Measurements from ENCODE around the gene THSD4. TPM values are rescaled to one million over a fixed set of nuclear protein-coding genes. Genes with fewer than 3 reads are reported as not detected.

THSD4 gene
- total RNA-seq, 4 donors from 2014 or later, result 39.4 to 232 (median 127) TPM

- Histone ChIP-seq H3K27ac (no peak overlapping the region), H3K27me3 (no peaks in the 10 kb centered on the region), H3K4me1 (peaks cover 13 to 45% (median 14%) of the 10 kb centered on the region in 3 donors), H3K4me3 (no peak overlapping the region), H3K9me3 (no peaks in the 10 kb centered on the region), H3K36me3 (no peaks in the 10 kb centered on the region)
- intact Hi-C loops (cut with DNase I), result no loop called here
- no peak for DNase-seq
- 77 to 87% methylated on average over 9 of the region's 9 CpGs for WGBS, 2 donors
- TF ChIP-seq CTCF (IDR thresholded peaks at IDR 0.05), result no peak
- no peak for TF ChIP-seq POLR2A (IDR thresholded peaks at IDR 0.05)
These were observed 160.5 kb downstream of the THSD4 start for GRCh38 chr15:71275566-71276335.

GRCh38 chr15:71276336-71276665 is 161.0 kb downstream of the THSD4 start:
- Histone ChIP-seq H3K9me3 (no peaks in the 10 kb centered on the region), H3K36me3 (no peaks in the 10 kb centered on the region), H3K27ac (no peak overlapping the region), H3K4me3 (no peak overlapping the region), H3K4me1 (peaks cover 13 to 45% (median 14%) of the 10 kb centered on the region in 3 donors), H3K27me3 (no peaks in the 10 kb centered on the region)
- DNase-seq, result no peak
- TF ChIP-seq CTCF (IDR thresholded peaks at IDR 0.05), result no peak
- no peak for TF ChIP-seq POLR2A (IDR thresholded peaks at IDR 0.05)
- intact Hi-C loops (cut with DNase I), result no loop called here
- 91 to 93% methylated on average over 4 of the region's 4 CpGs for WGBS, 2 donors

GRCh38 chr15:71278989-71279756 is 163.9 kb downstream of the THSD4 start:
- no peak overlapping the region for H3K4me3 ChIP-seq
- no peaks in the 10 kb centered on the region for H3K36me3 ChIP-seq
- peaks cover 13 to 45% (median 14%) of the 10 kb centered on the region in 3 donors for H3K4me1 ChIP-seq
- intact Hi-C loops (cut with DNase I), result no loop called here
- 20 to 27% methylated on average over 13 to 15 of the region's 15 CpGs for WGBS, 2 donors
- H3K27ac ChIP-seq, result peak overlapping the region; percentile 63 to 77 (median 72)
- TF ChIP-seq POLR2A (IDR thresholded peaks at IDR 0.05) (no peak), CTCF (IDR thresholded peaks at IDR 0.05) (no peak)
- no peaks in the 10 kb centered on the region for H3K9me3 ChIP-seq
- no peak for DNase-seq
- H3K27me3 ChIP-seq, result no peaks in the 10 kb centered on the region

GRCh38 chr15:71279757-71280141 is 164.5 kb downstream of the THSD4 start:
- TF ChIP-seq POLR2A (IDR thresholded peaks at IDR 0.05) (no peak), CTCF (IDR thresholded peaks at IDR 0.05) (no peak)

GRCh38 chr15:71280206-71280605 is 164.9 kb downstream of the THSD4 start:
- Histone ChIP-seq H3K4me1 (peaks cover 13 to 35% (median 14%) of the 10 kb centered on the region in 3 donors), H3K27me3 (no peaks in the 10 kb centered on the region), H3K36me3 (no peaks in the 10 kb centered on the region), H3K9me3 (no peaks in the 10 kb centered on the region), H3K27ac (peak overlapping the region; percentile 63 to 77 (median 72)), H3K4me3 (no peak overlapping the region)
- intact Hi-C loops (cut with DNase I), result no loop called here
- 79 to 90% methylated on average over 1 of the region's 1 CpG for WGBS, 2 donors
- no peak for DNase-seq
- TF ChIP-seq CTCF (IDR thresholded peaks at IDR 0.05), result no peak
- TF ChIP-seq POLR2A (IDR thresholded peaks at IDR 0.05), result no peak

More at GRCh38 chr15:71279757-71280141, 164.5 kb downstream of the THSD4 start:
- DNase-seq, result no peak
- Histone ChIP-seq H3K27ac (peak overlapping the region; percentile 63 to 77 (median 72)), H3K4me3 (no peak overlapping the region), H3K36me3 (no peaks in the 10 kb centered on the region), H3K9me3 (no peaks in the 10 kb centered on the region), H3K27me3 (no peaks in the 10 kb centered on the region), H3K4me1 (peaks cover 13 to 40% (median 14%) of the 10 kb centered on the region in 3 donors)
- intact Hi-C loops (cut with DNase I), result no loop called here
- WGBS, 2 donors, result 66 to 75% methylated on average over 4 of the region's 4 CpGs
